GM18520 (cell line): ENCODE measurements around the gene STMN1.

Source experiments
- ATAC-seq: cut with Tn5 transposase; IDR thresholded peaks from one replicate; pipeline ENCODE4 v1.9.1; 2021; ENCODE audit not compliant: unreplicated experiment

The STMN1 gene

DNA sequence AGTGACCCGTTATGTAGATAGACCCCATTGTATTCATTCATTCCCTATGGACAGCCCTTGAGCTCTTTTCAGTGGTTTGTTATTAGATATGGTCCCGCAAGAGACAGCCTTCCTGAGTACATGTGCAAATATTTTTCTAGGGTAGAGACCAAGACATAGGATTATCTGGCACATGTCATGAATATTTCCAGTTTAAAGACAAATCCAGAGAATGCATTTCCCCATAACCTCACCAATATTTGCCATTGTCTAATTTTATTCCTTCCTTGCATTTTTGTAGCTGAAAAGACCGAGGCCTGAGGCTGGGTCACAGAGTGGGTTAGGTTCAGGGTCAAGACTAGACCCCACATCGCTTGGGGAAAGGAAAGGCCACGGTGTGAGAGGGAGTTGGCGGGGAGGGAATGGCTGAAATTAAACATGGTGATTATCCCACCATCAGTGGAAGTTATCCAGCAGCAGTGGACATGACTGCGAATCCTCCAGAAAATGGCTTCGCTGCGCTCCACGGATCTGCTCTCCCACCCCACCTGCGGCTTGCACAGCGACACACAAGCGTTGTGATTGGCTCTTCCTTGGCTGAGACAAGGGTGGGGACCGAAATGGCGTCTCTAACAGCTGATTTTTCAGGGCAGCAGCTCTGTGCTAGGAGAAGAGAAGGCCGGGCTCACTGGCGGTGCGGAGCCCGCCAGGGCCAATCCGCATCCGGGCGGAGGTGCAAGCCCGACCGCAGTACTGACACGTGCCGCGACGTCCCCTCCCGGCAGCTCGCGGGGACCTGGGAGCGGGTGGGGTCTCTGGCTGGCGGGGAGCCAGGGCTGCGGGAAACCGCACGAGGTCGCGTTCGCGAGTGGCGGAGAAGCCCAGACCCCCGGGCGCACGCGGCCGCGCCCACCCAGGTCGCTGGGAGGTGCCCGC, 16.1 kb upstream of the STMN1 start:
- ATAC-seq: no peak

GRCh38 chr1:25918615-25919014, 12.4 kb upstream of the STMN1 start:
- no peak for ATAC-seq

GRCh38 chr1:25917996-25918395, 11.8 kb upstream of the STMN1 start:
- ATAC-seq: no peak

DNA sequence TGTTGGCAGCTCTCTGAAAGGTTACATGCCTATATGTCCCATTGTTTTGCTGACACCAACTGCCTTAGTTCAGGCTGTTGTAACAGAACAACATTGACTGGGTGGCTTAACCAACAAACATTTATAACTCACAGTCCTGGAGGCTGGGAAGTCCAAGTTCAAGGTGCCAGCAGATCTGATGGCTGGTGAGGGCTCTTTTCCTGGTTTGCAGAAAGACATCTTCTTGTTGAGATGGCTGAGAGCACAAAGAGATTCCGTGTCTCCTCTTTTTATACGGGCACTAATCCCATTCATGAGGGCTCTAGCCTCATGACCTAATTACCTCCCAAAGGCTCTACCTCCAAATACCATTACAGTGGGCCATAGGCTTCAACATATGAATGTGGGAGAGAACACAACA, 10.2 kb upstream of the STMN1 start:
- no peak for ATAC-seq

GRCh38 chr1:25914074-25914995, 8.1 kb upstream of the STMN1 start:
- no peak for ATAC-seq

- ATAC-seq: no peak
Observed at GRCh38 chr1:25913206-25913605, 7.0 kb upstream of the STMN1 start.

DNA sequence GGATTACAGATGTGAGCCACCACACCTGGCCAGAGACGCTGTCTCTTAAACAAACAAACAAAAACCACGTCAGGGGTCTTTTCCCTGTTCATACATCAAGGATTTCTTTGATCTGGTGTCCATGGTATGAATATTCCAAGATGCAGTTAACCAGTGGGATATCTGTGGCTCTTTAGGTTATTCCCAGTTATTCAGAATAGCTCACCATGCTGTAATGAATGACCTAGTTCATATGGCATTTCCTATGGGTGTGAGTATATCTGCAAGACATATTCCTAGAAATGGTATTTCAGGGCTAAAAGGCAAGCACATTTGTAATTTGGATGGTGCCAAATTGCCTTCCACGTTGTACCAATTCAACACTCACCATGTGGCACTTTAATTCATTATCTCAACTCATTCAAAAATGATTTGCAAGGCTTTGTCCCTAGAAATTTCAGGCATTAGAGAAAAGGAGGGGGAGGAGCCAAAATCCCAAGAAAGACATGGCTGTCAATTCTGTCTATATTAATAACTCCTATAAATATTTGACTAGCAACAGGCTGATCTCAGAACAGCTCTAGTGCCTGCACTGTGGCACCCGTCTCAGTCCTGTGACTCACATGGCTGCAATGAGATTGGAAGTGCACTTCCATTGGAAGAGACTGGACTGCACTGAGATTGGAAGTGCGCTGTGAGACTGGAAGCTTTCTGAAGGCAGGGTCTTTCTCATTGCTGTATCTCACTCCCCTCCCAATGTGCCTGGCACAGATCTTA, 6.0 kb upstream of the STMN1 start:
- no peak for ATAC-seq

- ATAC-seq: no peak
Observed at GRCh38 chr1:25911162-25911561, 4.9 kb upstream of the STMN1 start.

DNA sequence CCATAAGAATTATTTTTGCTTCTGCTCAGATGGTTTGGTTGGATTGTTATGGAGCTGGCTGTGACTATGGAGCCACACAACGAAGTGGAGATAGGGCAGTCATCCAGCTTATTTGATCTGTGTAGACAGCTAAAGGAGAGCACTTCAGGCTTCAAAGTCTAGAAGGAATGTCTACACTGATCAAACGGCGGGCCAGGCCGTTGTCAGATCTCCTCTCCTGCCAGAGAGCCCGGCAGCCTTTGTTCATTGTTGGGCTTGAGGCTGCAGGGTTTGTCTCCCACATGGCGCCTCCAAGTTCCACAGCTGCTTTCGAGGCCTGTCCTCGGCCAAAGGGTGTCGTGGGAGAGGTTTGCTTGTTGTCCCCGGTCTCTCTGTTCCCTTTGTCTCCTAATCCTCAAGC, 2.8 kb upstream of the STMN1 start:
- ATAC-seq: no peak

DNA sequence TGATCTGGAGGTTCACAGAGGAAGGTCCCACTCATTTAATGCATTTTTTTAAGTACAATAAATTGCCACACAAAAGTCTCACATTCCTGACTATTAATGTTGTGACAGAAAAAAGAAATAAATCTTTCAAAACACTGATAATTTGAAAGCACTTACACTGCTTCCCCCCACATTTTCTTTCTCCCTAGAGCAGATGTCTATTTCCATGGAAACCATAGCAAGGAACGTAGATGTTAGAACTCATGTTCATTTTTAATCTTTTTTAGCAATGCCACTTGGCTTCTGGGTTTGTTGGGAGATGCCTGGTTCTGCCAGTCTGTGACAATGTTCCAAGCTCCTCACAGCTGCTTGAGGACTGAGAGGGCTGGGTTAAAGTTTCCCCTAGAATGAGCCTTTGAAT, 1.9 kb upstream of the STMN1 start:
- no peak for ATAC-seq

GRCh38 chr1:25907601-25908000, 1.4 kb upstream of the STMN1 start:
- no peak for ATAC-seq

GRCh38 chr1:25906644-25907300, 553 bp upstream of the STMN1 start:
- ATAC-seq: no peak

- peak; percentile 49 for ATAC-seq
Observed at GRCh38 chr1:25904943-25905679, 1.1 kb downstream of the STMN1 start.

DNA sequence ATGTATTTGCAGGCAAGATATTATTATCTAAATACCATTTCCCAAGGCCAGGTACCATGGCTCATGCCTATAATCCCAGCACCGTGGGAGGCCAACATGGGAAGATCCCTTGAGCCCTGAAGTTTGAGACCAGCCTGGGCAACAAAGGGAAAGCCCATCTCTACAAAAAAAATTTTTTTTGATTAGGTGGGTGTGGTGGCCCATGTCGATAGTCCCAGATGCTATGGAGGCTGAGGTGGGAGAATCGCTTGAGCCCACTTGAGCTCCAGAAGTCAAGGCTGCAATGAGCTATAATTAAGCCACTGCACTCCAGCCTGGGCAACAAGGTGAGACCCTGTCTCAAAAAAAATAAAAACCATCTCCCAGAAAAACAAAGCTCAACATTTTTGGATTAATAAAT, 2.2 kb downstream of the STMN1 start:
- ATAC-seq: no peak

DNA sequence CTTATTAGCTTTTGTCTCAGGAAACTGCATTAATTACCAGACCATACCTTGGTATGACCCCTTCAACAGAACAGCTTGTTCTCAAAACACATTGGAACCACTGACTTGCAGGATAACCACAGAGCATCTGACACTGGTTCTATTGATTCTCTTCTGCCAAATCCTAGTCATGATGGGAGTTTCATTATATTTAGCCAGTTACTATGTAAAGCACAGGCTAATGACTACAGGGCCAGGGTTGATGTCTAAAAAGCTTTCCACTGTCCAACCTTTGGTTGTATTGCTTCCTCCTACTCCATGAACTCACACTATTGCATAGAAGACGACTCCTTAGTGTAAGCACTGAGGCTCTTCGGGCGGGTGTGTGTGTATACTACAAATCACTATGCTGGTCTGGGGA, 3.8 kb downstream of the STMN1 start:
- ATAC-seq: no peak

- ATAC-seq: no peak
Observed at GRCh38 chr1:25900219-25900618, 6.0 kb downstream of the STMN1 start.

DNA sequence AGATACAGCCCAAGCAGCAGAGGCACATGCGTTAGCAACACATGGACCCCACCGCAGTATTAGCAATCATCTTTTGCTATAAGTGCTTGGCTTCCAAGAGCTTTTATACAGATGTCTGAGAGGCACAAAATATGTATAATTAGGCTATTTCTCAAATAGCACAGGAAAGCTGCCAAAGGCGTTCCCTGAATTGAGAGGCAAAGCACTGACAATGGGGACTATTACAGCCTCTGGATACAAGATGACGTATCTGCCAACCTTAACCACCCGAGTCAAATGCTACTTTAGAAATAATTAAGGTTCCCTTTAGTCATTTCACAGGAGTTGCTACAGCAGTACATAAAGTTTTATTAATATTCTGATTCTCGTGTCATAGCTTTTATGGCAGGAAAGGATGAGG, 6.4 kb downstream of the STMN1 start:
- no peak for ATAC-seq

GRCh38 chr1:25898223-25899015, 7.8 kb downstream of the STMN1 start:
- no peak for ATAC-seq

- ATAC-seq: no peak
Observed at GRCh38 chr1:25897754-25898153, 8.5 kb downstream of the STMN1 start.
